ENCODE data around the gene MARK1. TPM values are rescaled to one million over a fixed set of nuclear protein-coding genes. Genes with fewer than 3 reads are reported as not detected.

Gene MARK1
- total RNA-seq, 2 donors from 2014 or later: not detected

GRCh38 chr1:220694866-220695382 lies 167.0 kb downstream of the MARK1 start:
- ATAC-seq: no peak
- Mint-ChIP-seq H3K36me3 (no peaks in the 10 kb centered on the region), H3K27ac (no peak overlapping the region), H3K4me1 (ENCODE audit: low read depth in 2 of 2) (peaks cover 2 to 7% of the 10 kb centered on the region in 2 donors), H3K4me3 (no peak overlapping the region), H3K9me3 (no peaks in the 10 kb centered on the region), H3K27me3 (peaks cover 10 to 11% of the 10 kb centered on the region in 2 donors)
- DNase-seq (ENCODE audit: low spot score): no peak

- H3K4me1 Mint-ChIP-seq (ENCODE audit: low read depth in 2 of 2): peaks cover 0 to 4% of the 10 kb centered on the region in 2 donors
- no peak overlapping the region for H3K4me3 Mint-ChIP-seq
- H3K36me3 Mint-ChIP-seq: no peaks in the 10 kb centered on the region
- H3K27ac Mint-ChIP-seq: no peak overlapping the region
- ATAC-seq (no peak), DNase-seq (ENCODE audit: low spot score) (no peak)
- H3K27me3 Mint-ChIP-seq: peaks cover 8 to 10% of the 10 kb centered on the region in 2 donors
- no peaks in the 10 kb centered on the region for H3K9me3 Mint-ChIP-seq
Observed at GRCh38 chr1:220695426-220695825, 167.5 kb downstream of the MARK1 start.

- no peak overlapping the region for H3K27ac Mint-ChIP-seq
- peaks cover 0 to 4% of the 10 kb centered on the region in 2 donors for H3K4me1 Mint-ChIP-seq (ENCODE audit: low read depth in 2 of 2)
- H3K4me3 Mint-ChIP-seq: no peak overlapping the region
- ATAC-seq (no peak), DNase-seq (ENCODE audit: low spot score) (no peak)
- peaks cover 8 to 10% of the 10 kb centered on the region in 2 donors for H3K27me3 Mint-ChIP-seq
- H3K9me3 Mint-ChIP-seq: no peaks in the 10 kb centered on the region
- H3K36me3 Mint-ChIP-seq: no peaks in the 10 kb centered on the region
Observed at GRCh38 chr1:220696226-220696862, 168.4 kb downstream of the MARK1 start.

- Mint-ChIP-seq H3K9me3 (no peaks in the 10 kb centered on the region), H3K27ac (no peak overlapping the region), H3K36me3 (no peaks in the 10 kb centered on the region), H3K4me1 (ENCODE audit: low read depth in 2 of 2) (peaks cover 0 to 4% of the 10 kb centered on the region in 2 donors), H3K4me3 (no peak overlapping the region), H3K27me3 (peaks cover 9 to 10% of the 10 kb centered on the region in 2 donors)
- ATAC-seq (no peak), DNase-seq (ENCODE audit: low spot score) (no peak)
Observed at GRCh38 chr1:220696863-220697231, 168.9 kb downstream of the MARK1 start.

- H3K4me3 Mint-ChIP-seq: no peak overlapping the region
- H3K27ac Mint-ChIP-seq: no peak overlapping the region
- peaks cover 0 to 8% of the 10 kb centered on the region in 2 donors for H3K4me1 Mint-ChIP-seq (ENCODE audit: low read depth in 2 of 2)
- no peak for ATAC-seq
- no peaks in the 10 kb centered on the region for H3K9me3 Mint-ChIP-seq
- DNase-seq (ENCODE audit: low spot score): no peak
- H3K36me3 Mint-ChIP-seq: no peaks in the 10 kb centered on the region
- peaks cover 12% of the 10 kb centered on the region in 2 donors for H3K27me3 Mint-ChIP-seq
Observed at GRCh38 chr1:220697326-220697725, 169.4 kb downstream of the MARK1 start.

- DNase-seq (ENCODE audit: low spot score) (no peak), ATAC-seq (no peak)
- Mint-ChIP-seq H3K27me3 (peaks cover 14 to 18% of the 10 kb centered on the region in 2 donors), H3K36me3 (no peaks in the 10 kb centered on the region), H3K4me1 (ENCODE audit: low read depth in 2 of 2) (peaks cover 0 to 8% of the 10 kb centered on the region in 2 donors), H3K4me3 (no peak overlapping the region), H3K9me3 (no peaks in the 10 kb centered on the region), H3K27ac (no peak overlapping the region)
Observed at GRCh38 chr1:220698607-220699016, 170.7 kb downstream of the MARK1 start.

DNA sequence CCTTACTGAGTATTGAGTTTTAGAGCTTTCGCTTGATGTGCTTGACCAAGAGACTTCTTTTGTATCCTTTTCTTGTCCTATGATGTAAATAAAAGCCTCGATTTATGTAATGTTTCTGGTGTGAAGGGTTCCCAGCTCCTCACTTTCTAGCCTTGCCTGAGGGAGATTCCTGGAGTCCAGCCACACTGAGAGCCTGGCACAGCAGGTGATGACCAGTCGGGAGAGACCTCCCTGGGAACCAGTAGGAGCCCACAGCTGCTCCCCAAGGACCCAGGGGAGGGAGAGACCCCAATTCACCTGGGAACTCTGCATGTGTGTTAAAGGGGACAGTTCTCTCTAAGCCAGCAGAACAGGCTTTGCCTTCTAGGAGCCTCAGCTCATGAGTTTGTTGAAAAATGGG lies 171.1 kb downstream of the MARK1 start:
- ATAC-seq: no peak
- peaks cover 0 to 8% of the 10 kb centered on the region in 2 donors for H3K4me1 Mint-ChIP-seq (ENCODE audit: low read depth in 2 of 2)
- no peaks in the 10 kb centered on the region for H3K9me3 Mint-ChIP-seq
- H3K27me3 Mint-ChIP-seq: peaks cover 16 to 21% of the 10 kb centered on the region in 2 donors
- no peaks in the 10 kb centered on the region for H3K36me3 Mint-ChIP-seq
- no peak for DNase-seq (ENCODE audit: low spot score)
- no peak overlapping the region for H3K27ac Mint-ChIP-seq
- H3K4me3 Mint-ChIP-seq: no peak overlapping the region

DNA sequence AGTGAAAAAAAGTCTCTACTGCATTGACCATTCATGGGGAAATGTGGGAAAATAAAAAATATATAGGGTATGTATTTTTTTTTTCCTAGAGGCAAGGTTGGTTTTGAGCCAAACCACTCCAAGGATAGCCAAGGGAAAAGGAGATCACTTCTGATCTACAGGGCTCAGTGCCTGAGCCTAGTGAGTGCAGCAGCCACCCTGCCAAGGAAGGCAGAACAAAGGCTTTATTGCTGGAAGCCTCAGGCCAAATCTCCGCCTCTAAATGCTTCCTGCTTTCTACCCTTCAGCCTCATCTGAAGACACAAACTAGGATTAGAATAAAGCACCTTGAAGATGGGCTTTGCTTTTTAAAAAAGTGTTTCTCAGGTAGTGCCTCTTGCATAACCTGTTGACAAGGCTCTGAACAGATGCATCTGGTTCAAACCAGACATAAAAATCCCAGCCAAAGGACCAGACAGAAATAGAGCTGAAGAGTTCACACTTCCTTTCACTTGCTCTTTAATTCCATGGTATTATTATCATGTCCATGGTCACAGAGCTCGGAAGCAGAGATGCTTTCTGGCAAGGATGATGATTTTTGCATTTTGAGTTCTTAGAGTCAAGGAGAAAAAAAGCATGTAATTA lies 172.7 kb downstream of the MARK1 start:
- no peak overlapping the region for H3K4me3 Mint-ChIP-seq
- no peaks in the 10 kb centered on the region for H3K36me3 Mint-ChIP-seq
- no peak for DNase-seq (ENCODE audit: low spot score)
- peaks cover 22 to 27% of the 10 kb centered on the region in 2 donors for H3K27me3 Mint-ChIP-seq
- no peaks in the 10 kb centered on the region for H3K9me3 Mint-ChIP-seq
- peaks cover 0 to 8% of the 10 kb centered on the region in 2 donors for H3K4me1 Mint-ChIP-seq (ENCODE audit: low read depth in 2 of 2)
- no peak for ATAC-seq
- no peak overlapping the region for H3K27ac Mint-ChIP-seq

DNA sequence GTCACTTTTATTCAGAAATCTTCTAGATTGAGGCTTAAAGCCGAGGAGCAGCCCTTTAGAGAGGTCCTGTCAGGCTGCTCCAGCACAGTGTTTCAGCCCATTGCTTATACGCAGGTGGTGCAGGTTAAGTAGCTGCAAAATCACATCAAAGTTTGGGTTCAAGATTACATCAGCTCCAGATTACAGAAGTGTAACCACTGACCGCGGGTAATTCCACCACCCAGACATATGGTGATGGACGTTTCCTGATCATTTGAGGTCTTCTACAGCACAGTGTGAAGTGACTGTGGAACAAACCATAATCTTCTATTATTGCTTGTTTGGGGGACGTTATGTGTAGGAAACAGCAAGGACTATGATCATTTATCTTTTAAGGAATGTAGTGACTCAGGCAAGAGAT lies 174.0 kb downstream of the MARK1 start:
- Mint-ChIP-seq H3K4me3 (no peak overlapping the region), H3K27ac (no peak overlapping the region), H3K4me1 (ENCODE audit: low read depth in 2 of 2) (peaks cover 0 to 8% of the 10 kb centered on the region in 2 donors), H3K9me3 (no peaks in the 10 kb centered on the region), H3K36me3 (no peaks in the 10 kb centered on the region), H3K27me3 (peaks cover 25 to 34% of the 10 kb centered on the region in 2 donors)
- DNase-seq (ENCODE audit: low spot score) (no peak), ATAC-seq (no peak)

DNA sequence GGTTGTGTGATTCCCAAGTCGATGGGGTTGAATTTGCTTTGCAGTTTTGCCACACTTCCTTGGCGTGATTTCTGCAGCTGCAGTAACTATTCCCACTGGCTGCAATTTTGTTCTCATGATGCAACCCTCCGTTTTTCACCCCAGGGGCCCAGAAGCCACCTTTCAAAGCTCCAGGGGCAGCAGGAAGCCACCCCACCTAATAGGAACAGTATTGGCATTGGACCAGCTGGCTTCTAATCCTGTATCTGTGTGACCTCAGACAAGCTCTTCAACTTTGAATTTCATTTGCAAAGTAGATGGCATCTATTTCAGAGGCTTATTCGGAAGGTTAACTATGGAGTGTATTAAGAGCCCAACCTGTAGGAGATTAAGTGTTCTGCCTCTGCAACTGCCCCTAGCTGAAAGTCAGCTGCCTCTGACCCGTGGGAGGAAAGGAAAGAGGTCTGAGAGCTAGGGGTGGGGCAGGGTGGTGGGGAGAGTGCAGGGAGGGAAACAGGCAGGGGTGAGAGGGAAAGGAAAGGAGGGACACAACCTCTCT lies 174.9 kb downstream of the MARK1 start:
- H3K4me1 Mint-ChIP-seq (ENCODE audit: low read depth in 2 of 2): peaks cover 0 to 5% of the 10 kb centered on the region in 2 donors
- H3K9me3 Mint-ChIP-seq: no peaks in the 10 kb centered on the region
- H3K27ac Mint-ChIP-seq: no peak overlapping the region
- H3K36me3 Mint-ChIP-seq: no peaks in the 10 kb centered on the region
- H3K4me3 Mint-ChIP-seq: no peak overlapping the region
- no peak for ATAC-seq
- no peak for DNase-seq (ENCODE audit: low spot score)
- H3K27me3 Mint-ChIP-seq: peaks cover 25 to 34% of the 10 kb centered on the region in 2 donors

DNA sequence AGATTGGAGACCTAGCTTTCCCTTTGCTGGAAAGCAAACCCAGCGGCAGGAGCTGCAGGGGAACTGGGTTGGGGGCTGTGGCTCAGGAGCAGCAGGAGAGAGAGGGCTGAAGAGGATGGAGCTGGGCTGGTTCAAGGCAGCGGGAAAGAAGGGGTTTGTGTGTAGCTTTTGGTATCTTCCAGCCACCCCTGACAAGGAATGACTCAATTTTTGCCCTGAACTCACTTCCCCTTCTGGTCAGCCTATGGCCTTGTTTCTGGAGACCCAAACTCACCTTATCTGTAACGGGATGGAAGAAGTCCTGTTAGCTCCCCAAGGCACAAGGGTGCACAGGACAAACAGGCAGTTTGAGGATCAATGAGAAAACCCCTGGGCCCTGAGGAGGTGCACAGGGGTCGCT lies 175.4 kb downstream of the MARK1 start:
- Mint-ChIP-seq H3K36me3 (no peaks in the 10 kb centered on the region), H3K9me3 (no peaks in the 10 kb centered on the region), H3K4me3 (no peak overlapping the region), H3K4me1 (ENCODE audit: low read depth in 2 of 2) (peaks cover 0 to 5% of the 10 kb centered on the region in 2 donors), H3K27ac (no peak overlapping the region), H3K27me3 (peaks cover 25 to 34% of the 10 kb centered on the region in 2 donors)
- DNase-seq (ENCODE audit: low spot score): no peak
- ATAC-seq: no peak

GRCh38 chr1:220705782-220706181 lies 177.8 kb downstream of the MARK1 start:
- Mint-ChIP-seq H3K27me3 (peaks cover 29 to 34% of the 10 kb centered on the region in 2 donors), H3K4me3 (no peak overlapping the region), H3K36me3 (no peaks in the 10 kb centered on the region), H3K27ac (no peak overlapping the region), H3K4me1 (ENCODE audit: low read depth in 2 of 2) (peaks cover 0 to 5% of the 10 kb centered on the region in 2 donors), H3K9me3 (no peaks in the 10 kb centered on the region)
- DNase-seq (ENCODE audit: low spot score) (no peak), ATAC-seq (no peak)

DNA sequence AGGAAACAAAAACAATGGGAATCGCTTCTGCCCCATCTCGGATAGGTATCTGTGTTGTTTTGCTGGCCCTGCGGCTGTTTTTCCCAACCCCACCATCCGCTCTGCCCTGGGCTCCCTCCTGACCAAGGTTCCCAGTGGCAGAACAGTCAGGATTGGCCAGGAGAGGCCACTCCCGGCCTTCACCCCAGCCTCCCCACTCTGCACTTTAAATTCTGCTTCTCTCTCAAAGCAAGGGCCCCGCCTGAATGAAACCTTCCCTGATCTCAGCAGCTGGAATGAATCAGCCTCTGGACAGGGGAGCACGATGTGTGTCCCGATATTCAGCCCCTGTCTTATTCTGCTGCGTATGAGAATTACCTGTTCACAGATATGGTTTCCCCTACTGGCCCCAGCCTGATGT lies 178.5 kb downstream of the MARK1 start:
- no peak overlapping the region for H3K4me3 Mint-ChIP-seq
- no peaks in the 10 kb centered on the region for H3K36me3 Mint-ChIP-seq
- no peak for DNase-seq (ENCODE audit: low spot score)
- peaks cover 29 to 34% of the 10 kb centered on the region in 2 donors for H3K27me3 Mint-ChIP-seq
- peaks cover 0 to 5% of the 10 kb centered on the region in 2 donors for H3K4me1 Mint-ChIP-seq (ENCODE audit: low read depth in 2 of 2)
- no peak overlapping the region for H3K27ac Mint-ChIP-seq
- no peaks in the 10 kb centered on the region for H3K9me3 Mint-ChIP-seq
- no peak for ATAC-seq

- no peak for DNase-seq (ENCODE audit: low spot score)
- Mint-ChIP-seq H3K27ac (no peak overlapping the region), H3K36me3 (no peaks in the 10 kb centered on the region), H3K4me1 (ENCODE audit: low read depth in 2 of 2) (peaks cover 0 to 2% of the 10 kb centered on the region in 2 donors), H3K27me3 (peaks cover 26 to 29% of the 10 kb centered on the region in 2 donors), H3K4me3 (no peak overlapping the region), H3K9me3 (no peaks in the 10 kb centered on the region)
- no peak for ATAC-seq
Observed at GRCh38 chr1:220707160-220707559, 179.2 kb downstream of the MARK1 start.
